Pancreas (tissue), 10 donors: ENCODE measurements around the gene CLEC1B. TPM values are rescaled to one million over a fixed set of nuclear protein-coding genes. Genes with fewer than 3 reads are reported as not detected.

Source experiments
- ATAC-seq, 4 donors: fragments of 200-7000 bp; cut with Tn5 transposase; one replicate each; pipeline versions ENCODE4 v1.8.0 to v1.9.1; 2020; ENCODE audit warnings: mild to moderate bottlenecking in 4 of 4, moderate library complexity in 4 of 4
- DNase-seq, 6 donors: peaks; one replicate each; pipeline ENCODE4 v3.0.0-alpha.2; 2020
- FAIRE-seq: peaks from 2 replicates; lab custom pipeline; 2012; peaks lifted over from hg19 to GRCh38; lab: Jason Lieb, UNC
- H3K27ac ChIP-seq, 4 donors: fragments of 200-600 bp; sonication (generic); 1 replicate in 3 of 4; 2 replicates in 1 of 4; pipeline versions ENCODE4 v1.5.0 to v1.8.0; 2020
- H3K27me3 ChIP-seq, 4 donors: fragments of 200-600 bp; one replicate each; pipeline ENCODE4 v1.8.0; 2021
- H3K36me3 ChIP-seq, 3 donors: fragments of 200-600 bp; sonication (generic) in 1 of 3; one replicate each; pipeline versions ENCODE4 v1.5.0 to v1.8.0; 2020 to 2021
- H3K4me1 ChIP-seq, 3 donors: fragments of 200-600 bp; one replicate each; pipeline ENCODE4 v1.8.0; 2021
- H3K4me3 ChIP-seq, 4 donors: fragments of 200-600 bp; sonication (generic) in 2 of 4; one replicate each; pipeline versions ENCODE4 v1.5.0 to v1.8.0; 2020 to 2021
- H3K9me3 ChIP-seq, 4 donors: fragments of 200-600 bp; one replicate each; pipeline ENCODE4 v1.8.0; 2021
- WGBS, 2 donors: extraction: QIAGEN DNeasy Blood & Tissue Kit; methylation state at CpG; one replicate each; pipeline ENCODE4 v1.1.7; 2013; 5-methylcytosine and 5-hydroxymethylcytosine counted together
- intact Hi-C, 3 donors: fragments of 100-400 bp; cut with DNase I; formaldehyde crosslinking; loops; one replicate each; pipeline versions ENCODE4 v1.11.1 to v1.14.2; 2022
- polyA plus RNA-seq, 2 donors: library from polyadenylated mRNA; stranded (reverse); fragments of 200-250 nt; gene quantifications; one replicate each; pipeline ENCODE4 v1.2.3, GENCODE V29; 2013
- total RNA-seq, 6 donors: library from RNA; stranded (reverse); fragmentation: NEBNext Ultra II Directional in 4 of 6; extraction: Animal tissue kit (Norgen Biotek cat#: 25700) in 4 of 6; gene quantifications; one replicate each; pipeline versions ENCODE4 v1.2.1 to v1.2.4, GENCODE V29; 2021 to 2023
- TF ChIP-seq, protein P1 (sequence below), 4 donors: fragments of 200-600 bp; sonication (generic) in 3 of 4; IDR thresholded peaks; one replicate each; pipeline versions ENCODE4 v1.5.0 to v1.8.0; 2021; ENCODE audit warnings: antibody characterized with exemption in 4 of 4
- donor health status: healthy with polysubstance abuse.
- donor health status: DM: no; HTN: no; CAD: no; lungs with moderate emphysema.
- donor health status: DM: no; HTN: no; CAD: no.
- donor health status: control.
- donor health status: control.
- donor health status: Bipolar disorder and iron deficiency.
- donor health status: DM: yes; HTN: yes; CAD: no.
- donor health status: DM: no; HTN: no; CAD: no.
- donor health status: DM: no; HTN: no; CAD: no.
- donor health status: DM: yes; HTN: yes; CAD: no.

Gene CLEC1B
- total RNA-seq: not detected
- polyA plus RNA-seq: under 1 TPM in 1 of 2 donors, not detected in 1; 0.02 TPM

DNA sequence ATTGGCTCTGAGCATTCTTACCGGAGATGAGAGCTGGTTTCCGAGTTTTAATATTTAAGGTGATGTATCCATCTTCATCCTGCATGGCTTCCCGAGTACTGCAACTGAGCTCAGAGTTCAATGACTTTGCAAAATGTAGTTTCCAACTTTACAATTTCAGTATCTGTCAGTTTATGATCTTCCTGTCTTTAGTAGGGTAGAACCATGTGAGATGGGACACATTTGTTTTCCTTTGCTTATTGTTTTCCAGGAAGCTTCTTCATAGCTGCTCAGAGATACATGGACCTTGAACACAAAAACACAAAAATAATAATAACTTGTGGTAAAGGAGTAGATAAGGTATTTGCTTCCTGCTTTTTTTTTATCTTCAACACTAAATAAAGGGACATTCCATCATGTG is at the start of gene CLEC1B:
TSS of gene CLEC1B (minus strand) at position 106 of the 400 bp plus-strand sequence. CDS start at position 85, 21 bp downstream.
- Histone ChIP-seq H3K9me3 (no peaks in the 10 kb centered on the region), H3K27ac (no peak within 1 kb of the TSS), H3K36me3 (no peaks in the 10 kb centered on the region), H3K27me3 (no peaks in the 10 kb centered on the region), H3K4me1 (no peaks in the 10 kb centered on the region), H3K4me3 (no peak within 1 kb of the TSS)
- TF ChIP-seq, protein P1, sequence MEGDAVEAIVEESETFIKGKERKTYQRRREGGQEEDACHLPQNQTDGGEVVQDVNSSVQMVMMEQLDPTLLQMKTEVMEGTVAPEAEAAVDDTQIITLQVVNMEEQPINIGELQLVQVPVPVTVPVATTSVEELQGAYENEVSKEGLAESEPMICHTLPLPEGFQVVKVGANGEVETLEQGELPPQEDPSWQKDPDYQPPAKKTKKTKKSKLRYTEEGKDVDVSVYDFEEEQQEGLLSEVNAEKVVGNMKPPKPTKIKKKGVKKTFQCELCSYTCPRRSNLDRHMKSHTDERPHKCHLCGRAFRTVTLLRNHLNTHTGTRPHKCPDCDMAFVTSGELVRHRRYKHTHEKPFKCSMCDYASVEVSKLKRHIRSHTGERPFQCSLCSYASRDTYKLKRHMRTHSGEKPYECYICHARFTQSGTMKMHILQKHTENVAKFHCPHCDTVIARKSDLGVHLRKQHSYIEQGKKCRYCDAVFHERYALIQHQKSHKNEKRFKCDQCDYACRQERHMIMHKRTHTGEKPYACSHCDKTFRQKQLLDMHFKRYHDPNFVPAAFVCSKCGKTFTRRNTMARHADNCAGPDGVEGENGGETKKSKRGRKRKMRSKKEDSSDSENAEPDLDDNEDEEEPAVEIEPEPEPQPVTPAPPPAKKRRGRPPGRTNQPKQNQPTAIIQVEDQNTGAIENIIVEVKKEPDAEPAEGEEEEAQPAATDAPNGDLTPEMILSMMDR (IDR thresholded peaks at IDR 0.05): no peak
- DNase-seq (no peak), ATAC-seq (no peak), FAIRE-seq (no peak)
- WGBS, 2 donors: 76 to 82% methylated on average over 3 of the region's 3 CpGs
- intact Hi-C loops: no loop called here

DNA sequence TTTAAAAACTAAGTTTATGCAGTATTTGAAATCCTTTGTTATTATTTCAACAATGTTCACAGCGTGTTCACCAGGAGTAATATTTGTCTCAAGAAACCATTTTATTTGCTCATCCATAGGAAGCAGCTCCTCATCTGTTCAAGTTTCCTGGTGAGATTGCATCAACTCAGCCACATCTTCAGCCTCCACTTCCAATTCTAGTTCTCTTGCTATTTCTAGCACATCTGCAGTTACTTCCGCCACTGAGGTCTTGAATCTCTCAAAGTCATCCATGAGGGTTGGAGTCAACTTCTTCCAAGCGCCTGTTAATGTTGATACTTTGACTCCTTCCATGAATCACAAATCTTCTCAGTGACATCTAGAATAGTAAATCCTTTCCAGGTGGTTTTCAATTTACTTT is 49.6 kb upstream of the CLEC1B start:
- Histone ChIP-seq H3K4me1 (no peaks in the 10 kb centered on the region), H3K9me3 (no peaks in the 10 kb centered on the region), H3K4me3 (no peak overlapping the region), H3K36me3 (no peaks in the 10 kb centered on the region), H3K27ac (no peak overlapping the region), H3K27me3 (no peaks in the 10 kb centered on the region)
- no peak for ATAC-seq
- FAIRE-seq: no peak
- intact Hi-C loops: no loop called here
- no peak for DNase-seq
- 52 to 66% methylated on average over 3 of the region's 3 CpGs for WGBS, 2 donors
- TF ChIP-seq, protein P1 (IDR thresholded peaks at IDR 0.05): no peak

DNA sequence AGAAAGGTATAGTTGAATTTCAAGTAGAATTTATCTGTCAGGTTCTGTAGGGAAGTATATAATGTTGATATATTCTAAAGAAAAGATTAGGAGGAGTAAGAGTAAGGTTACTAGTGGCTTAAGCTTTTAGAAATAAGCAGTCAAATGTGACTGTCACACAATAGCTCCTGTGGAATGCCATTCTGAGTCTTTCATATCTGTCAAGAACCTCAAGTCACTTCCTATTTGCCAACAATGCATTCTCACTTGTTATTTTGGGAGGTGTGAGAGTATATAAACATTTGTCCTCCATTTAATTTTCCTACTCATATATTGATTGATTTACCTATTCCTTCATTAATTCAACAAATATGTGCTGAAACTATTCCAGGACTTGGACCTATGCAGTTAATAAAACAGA is 43.2 kb upstream of the CLEC1B start:
- no peak for FAIRE-seq
- TF ChIP-seq, protein P1 (IDR thresholded peaks at IDR 0.05): no peak

DNA sequence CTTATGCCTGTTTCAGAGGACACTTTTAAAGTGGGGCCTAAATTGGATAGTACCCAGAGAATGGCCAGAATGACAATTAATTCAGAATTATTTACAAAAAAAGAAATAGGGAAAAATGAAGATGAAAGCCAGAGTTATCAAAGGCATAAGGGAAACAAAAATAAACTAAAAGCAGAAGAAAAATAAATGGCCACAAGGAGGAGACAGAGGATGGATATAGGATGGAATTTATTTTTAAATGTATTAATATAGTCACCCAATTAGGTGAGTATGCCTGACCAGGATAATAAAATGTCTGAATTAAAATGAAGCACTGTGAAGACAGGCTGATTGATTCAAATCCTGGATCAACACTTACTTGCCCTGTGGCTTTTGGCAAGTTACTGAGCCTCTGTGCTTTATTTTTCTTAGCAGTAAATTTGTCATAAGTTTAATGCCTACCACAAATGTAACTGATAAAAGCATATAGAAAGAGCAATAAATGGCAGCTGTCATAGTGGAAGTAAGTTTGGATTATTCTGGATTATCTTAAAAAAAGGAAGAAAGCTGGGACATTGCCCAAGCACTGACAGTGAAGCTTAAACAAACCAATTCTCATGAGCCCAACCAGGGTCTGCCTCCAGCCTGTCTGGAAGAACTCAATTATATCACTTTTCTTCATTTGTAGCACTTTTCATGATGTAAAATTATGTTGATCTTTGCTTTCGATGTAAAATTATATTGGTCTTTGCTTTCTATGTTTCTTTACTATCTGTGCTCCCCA is 35.0 kb upstream of the CLEC1B start:
- WGBS, 2 donors: 39 to 82% methylated on average over 1 of the region's 1 CpG
- H3K4me1 ChIP-seq: no peaks in the 10 kb centered on the region
- no peak overlapping the region for H3K4me3 ChIP-seq
- H3K27me3 ChIP-seq: no peaks in the 10 kb centered on the region
- no peak for DNase-seq
- TF ChIP-seq, protein P1 (IDR thresholded peaks at IDR 0.05): peak in 1 of 4 donors; percentile 16
- H3K27ac ChIP-seq: no peak overlapping the region
- intact Hi-C loops: no loop called here
- no peak for ATAC-seq
- no peak for FAIRE-seq
- H3K9me3 ChIP-seq: no peaks in the 10 kb centered on the region
- H3K36me3 ChIP-seq: no peaks in the 10 kb centered on the region

More for the DNA sequence above, 43.2 kb upstream of the CLEC1B start:
- H3K27me3 ChIP-seq: no peaks in the 10 kb centered on the region
- H3K4me3 ChIP-seq: no peak overlapping the region
- H3K9me3 ChIP-seq: no peaks in the 10 kb centered on the region
- no peaks in the 10 kb centered on the region for H3K4me1 ChIP-seq
- no peaks in the 10 kb centered on the region for H3K36me3 ChIP-seq
- ATAC-seq (no peak), DNase-seq (no peak)
- no peak overlapping the region for H3K27ac ChIP-seq
- intact Hi-C loops: no loop called here

DNA sequence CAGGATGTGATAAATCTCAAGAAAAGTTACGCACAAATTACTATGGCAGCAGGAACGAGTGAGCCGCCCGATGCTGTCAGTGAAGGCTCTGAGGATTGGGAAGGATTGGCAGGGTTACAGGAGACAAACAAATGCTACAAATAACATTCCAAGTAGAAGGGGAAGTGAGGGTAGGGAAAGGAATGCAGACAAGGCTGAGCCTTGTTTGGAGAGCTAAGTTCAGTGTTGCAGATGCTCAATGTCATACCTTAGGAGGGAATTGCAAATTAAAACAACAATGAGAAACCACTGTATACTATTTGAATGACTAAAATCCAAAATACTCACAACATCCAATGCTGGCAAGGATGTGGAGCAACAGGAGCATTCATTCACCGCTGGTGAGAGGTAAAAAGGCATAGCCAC is 32.9 kb upstream of the CLEC1B start:
- DNase-seq (no peak), ATAC-seq (no peak), FAIRE-seq (no peak)
- Histone ChIP-seq H3K4me1 (no peaks in the 10 kb centered on the region), H3K36me3 (no peaks in the 10 kb centered on the region), H3K27me3 (no peaks in the 10 kb centered on the region), H3K9me3 (no peaks in the 10 kb centered on the region), H3K4me3 (no peak overlapping the region), H3K27ac (no peak overlapping the region)
- intact Hi-C loops: no loop called here
- WGBS, 2 donors: 66 to 77% methylated on average over 5 of the region's 5 CpGs
- TF ChIP-seq, protein P1 (IDR thresholded peaks at IDR 0.05): no peak
